ENCODE results near the gene CDKAL1.
"Not testable (repeated sequence)": the region's sequence is repeated elsewhere in the genome, so short reads cannot be mapped to it uniquely, and the experiment has no call there.

CDKAL1 gene

GRCh38 chr6:20715135-20715806, 181.0 kb downstream of the CDKAL1 start:
- no peak for DNase-seq

DNA sequence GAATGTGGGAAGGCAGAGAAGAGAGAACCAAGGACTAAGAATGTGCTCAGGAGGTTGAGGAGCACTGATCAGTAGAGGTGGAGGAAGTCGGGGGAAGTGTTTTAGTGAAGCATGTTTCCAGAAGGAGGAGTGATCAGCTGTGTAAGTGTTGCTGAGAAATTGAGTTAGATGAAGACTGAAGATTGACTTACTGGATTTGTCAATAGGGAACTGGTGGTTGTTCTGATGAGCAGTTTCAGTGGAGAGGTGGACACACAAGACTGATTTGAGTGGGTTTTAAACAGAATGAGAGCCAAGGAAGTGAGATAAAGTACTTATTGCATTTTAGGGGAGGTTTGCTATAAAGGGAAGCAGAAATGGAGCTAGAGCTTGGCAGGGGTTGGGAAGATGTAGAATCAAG, 182.6 kb downstream of the CDKAL1 start:
- no peak for DNase-seq

DNA sequence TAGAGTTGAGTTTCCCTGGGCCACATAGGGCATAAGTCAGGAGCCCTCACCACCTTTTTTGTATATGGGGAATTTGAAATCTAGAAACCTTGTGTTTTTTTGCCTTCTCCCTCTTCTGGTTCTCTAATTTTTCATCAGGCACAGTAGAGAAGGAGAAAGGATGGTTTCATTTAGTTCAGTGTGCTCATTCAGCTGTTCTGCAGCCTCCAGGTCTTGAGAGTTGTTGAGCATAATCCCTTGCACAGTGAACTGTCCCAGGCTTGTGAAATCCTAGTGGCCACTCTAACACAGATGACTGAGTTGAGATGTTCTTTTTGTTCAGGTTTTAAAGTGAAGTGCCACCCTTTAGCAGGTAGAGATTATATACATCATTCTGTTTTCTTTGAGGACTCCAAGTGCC, 183.5 kb downstream of the CDKAL1 start:
- no peak for DNase-seq

- no peak for DNase-seq
Observed at GRCh38 chr6:20718705-20719653, 184.7 kb downstream of the CDKAL1 start.

DNA sequence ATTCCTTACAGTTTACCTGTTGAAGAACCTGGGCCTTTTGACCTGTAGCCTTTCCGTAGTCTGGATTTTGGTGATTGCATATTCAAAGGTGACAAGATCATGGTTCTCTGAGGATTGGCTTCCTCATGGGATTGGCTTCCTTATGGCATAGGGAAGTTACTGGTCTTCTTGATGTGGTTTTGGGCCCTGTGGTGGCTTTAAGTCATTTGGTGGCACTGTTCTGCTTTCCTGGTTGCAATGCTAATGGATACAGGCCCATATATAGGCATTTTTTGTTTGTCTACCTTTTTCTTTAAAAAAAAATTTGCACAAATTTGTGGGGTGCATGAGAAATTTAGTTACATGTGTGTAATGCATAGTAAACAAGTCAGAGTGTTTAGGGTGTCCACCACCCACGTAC, 185.7 kb downstream of the CDKAL1 start:
- DNase-seq: no peak

DNA sequence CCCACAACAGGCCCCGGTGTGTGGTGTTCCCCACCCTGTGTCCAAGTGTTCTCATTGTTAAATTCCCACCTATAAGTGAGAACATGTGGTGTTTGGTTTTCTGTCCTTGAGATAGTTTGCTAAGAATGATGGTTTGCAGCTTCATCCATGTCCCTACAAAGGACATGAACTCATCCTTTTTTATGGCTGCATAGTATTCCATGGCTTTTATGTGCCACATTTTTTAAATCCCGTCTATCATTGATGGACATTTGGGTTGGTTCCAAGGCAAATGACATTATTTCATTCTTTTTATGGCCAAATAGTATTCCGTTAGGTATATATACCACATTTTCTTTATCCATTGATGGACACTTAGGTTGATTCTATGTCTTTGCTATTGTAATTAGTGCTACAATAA, 186.9 kb downstream of the CDKAL1 start:
- DNase-seq: not testable (repeated sequence)

- DNase-seq: no peak
Observed at GRCh38 chr6:20722455-20722854, 188.2 kb downstream of the CDKAL1 start.

DNA sequence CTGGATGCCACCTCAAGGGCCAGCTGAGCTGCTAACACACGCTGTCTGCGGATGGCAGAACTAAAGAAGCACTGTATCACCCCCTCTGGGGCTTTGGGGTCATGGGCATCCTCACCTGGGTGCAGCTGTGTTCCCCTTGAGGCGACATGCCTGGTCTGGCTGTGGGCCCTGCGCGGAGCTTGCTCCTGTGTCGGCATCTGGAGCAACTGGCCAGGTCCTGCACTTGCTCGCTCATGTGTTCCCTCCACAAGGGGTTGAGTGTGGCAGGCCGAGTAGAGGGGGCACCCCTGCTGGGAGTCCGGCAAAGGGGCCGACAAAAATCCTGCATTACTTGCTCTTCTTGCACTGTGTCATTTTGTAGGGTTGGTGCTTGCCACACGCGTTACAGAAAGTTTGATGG, 189.0 kb downstream of the CDKAL1 start:
- no peak for DNase-seq

- no peak for DNase-seq
Observed at GRCh38 chr6:20724443-20725190, 190.4 kb downstream of the CDKAL1 start.

DNA sequence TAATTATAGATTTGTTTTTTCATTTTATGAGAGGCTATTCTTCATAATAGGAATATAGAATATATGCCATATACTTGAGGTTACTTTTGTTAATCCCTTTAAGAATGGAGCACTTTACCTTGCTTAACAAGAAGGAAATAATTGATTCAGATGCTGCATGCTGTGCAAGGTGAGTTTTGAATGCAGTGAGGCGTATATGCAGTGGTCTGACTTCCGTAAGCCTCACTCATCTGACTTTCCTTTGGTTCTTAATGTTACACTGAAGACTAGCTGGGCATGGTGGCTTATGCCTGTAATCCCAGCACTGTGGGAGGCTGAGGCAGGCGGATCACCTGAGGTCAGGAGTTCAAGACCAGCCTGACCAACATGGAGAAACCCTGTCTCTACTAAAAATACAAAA, 191.0 kb downstream of the CDKAL1 start:
- DNase-seq: not testable (repeated sequence)

DNA sequence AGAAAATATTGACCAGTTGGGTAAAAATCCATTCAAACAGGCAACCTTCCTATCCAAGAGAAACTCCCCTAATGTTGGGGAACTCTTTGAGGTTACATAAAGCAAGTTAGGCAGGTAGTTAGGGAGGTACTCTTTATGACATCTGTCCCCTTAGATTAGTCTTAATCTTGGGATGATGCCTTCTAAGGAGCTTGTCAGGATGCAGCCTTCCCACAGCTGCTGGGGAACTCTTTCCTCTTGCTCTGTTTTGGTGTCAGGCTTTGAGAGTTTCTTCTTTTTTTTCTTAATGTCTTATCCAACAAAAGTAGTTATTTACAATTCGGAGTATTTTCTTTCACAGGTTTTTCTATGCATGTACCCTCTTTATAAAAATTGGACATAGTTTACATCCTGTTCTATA, 194.8 kb downstream of the CDKAL1 start:
- DNase-seq: no peak

DNA sequence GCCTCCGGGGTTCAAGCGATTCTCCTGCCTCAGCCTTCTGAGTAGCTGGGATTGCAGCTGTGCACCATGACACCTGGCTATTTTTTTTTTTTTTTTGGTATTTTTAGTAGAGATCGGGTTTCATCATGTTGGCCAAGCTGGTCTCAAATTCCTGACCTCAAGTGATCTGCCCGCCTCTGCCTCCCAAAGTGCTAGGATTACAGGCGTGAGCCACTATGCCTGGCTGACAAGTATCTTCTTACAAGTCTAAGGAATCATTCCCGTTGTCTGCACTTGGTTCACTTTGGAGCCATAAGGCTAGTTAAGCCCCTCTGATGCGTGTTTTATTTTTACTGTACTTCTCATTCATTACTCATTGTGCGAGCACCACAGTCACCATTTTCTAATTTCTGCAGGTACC, 198.1 kb downstream of the CDKAL1 start:
- DNase-seq: peak; percentile 55

DNA sequence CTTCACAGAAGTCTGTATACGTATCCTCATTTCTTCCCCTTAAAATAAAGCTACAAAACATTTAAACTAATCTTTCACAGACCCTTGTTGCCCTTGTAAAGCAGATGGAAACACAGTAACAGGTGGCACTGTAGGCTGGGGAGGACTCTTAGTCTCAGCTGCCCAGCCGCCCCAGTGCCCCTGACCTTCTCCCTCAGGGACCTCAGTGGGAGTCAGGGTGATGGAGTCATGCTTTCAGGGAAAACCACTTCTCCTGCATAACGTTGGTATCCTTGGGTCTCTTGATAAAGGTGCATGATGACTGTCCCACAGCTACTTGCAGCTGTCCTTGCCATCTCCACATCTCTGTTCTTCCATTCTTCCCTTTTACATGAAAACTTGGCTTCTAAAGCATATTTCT, 198.6 kb downstream of the CDKAL1 start:
- no peak for DNase-seq

DNA sequence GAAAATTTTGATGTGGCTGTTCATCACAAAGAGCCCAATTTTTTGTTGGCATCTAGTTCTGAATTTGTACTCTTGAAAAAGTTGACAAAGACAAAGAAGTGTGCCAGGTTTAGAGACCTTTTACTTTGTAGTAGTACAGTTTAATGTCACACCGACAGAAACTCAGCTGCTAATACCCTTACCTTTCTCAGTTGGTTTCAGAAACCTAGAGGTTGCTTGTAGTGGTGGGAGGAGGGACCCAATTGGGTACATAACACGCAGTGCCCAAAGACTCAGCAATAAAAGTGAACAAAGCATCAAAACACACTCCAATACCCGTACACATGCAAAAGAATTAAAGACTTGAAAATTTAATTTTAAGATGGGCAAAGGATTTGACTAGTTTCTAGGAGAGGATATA, 203.7 kb downstream of the CDKAL1 start:
- DNase-seq: no peak

DNA sequence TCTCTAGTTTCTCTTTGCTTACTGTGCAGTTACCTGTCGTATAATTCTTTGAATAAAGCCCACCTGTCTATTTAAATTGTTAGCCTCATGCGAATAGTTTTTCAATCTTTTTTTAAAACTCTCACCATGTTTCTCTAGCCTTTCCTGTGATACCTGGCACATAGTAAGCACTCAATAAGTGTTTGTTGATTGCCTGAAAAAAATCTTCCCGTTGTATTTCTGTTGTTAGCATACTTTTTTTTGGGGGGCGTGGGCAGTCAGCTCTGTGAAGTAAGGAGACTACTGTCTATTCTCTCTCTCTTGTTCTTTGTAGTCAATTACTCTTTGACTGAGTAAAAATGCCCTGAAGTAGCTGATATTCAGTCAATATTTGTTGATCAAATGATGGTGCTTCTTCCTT, 205.8 kb downstream of the CDKAL1 start:
- DNase-seq: no peak

DNA sequence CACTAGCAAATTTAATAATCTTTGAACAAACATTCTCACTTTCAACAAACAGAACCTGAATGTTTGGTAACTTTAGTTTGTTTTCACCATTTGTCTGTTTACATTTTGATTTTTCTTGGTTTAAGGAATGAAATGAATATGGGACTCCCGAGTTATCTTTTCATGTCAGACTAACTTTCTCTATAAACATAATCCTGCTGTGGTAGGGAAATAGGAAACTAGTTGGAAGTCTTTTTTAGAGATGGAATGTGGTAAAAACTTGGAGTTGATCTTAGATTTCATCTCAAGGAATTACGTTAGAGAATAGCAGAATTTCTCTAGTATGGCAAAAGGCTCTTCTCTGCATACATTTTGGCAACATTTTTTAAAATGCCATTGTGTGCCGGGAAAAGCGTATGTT, 206.5 kb downstream of the CDKAL1 start:
- no peak for DNase-seq

- no peak for DNase-seq
Observed at GRCh38 chr6:20741490-20741889, 207.2 kb downstream of the CDKAL1 start.

- no peak for DNase-seq
Observed at GRCh38 chr6:20744911-20745557, 210.8 kb downstream of the CDKAL1 start.

DNA sequence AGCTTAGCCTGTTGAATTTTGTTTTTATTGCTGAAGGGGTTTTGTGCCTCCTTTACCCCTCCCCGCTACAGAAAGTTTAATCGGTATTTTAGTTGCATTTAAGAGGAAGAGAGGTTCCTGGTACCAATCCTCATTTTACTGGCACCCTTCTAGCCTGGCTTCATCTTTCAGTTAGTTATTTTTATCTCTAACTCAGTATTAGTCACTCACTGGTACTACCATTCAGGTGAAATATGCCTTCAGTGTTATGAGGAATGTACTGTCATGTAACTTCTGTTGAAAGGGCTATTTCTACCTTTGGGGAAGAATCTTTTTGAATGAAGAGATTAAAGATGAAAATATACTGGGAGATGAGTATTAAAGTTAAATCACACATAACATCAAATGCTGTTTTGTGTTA, 211.8 kb downstream of the CDKAL1 start:
- no peak for DNase-seq

DNA sequence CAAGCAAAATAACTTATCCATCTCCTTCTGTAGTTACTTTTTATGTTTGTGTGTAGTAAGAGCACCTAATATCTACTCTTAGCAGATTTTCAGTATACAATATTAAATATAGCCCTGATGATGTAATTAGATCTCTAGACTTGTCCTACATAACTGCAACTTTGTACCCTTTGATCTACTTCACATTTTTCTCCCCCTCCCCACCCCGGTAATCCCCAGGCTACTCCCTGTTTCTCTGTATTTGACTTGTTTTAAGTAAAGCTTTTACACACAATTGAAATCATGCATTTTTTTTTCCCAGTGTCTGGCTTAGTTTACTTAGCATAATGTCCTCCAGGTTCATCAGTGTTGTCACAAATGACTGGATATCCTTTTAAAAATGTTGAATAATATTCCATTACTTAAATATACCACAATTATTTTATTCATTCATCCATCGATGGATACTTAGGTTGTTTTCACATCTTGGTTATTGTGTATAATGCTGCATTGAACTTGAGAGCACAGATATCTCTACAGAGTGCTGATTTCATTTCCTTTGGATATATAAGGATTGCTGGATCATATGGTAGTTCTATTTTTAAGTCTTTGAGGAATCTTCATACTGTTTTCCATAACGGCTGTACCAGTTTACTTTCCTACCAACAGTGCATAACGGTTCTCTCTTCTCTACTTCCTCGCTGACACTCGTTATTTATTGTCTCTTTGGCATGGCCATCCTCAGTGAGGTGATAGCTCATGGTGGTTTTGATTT, 212.7 kb downstream of the CDKAL1 start:
- DNase-seq: no peak

DNA sequence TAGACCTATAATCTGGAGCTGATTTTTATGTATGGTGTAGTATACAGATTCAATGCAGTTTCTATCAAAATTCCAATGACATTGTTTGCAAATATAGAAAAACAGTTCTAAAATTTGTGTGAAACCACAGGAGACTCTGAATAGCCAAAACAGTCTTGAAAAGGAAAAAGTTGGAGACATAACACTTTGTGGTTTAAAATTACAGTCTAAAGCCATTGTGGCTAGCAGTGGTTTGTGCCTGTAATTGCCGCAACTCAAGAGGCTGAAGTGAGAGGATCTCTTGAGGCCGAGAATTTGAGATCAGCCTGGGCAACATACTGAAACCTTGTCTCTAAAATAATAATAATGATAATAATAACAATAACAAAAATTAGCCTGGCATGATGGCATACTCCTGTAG, 213.7 kb downstream of the CDKAL1 start:
- no peak for DNase-seq

- DNase-seq: no peak
Observed at GRCh38 chr6:20751293-20751935, 217.2 kb downstream of the CDKAL1 start.

Measured in DMS 273 treated with DMSO at 0.1 percent for 48 hours (cell line).